Anterior cingulate cortex (tissue), 58 donors: ENCODE results near the gene CCR5AS.
"Not testable (repeated sequence)": the region's sequence is repeated elsewhere in the genome, so short reads cannot be mapped to it uniquely, and the experiment has no call there.

Experiments used
- DNase-seq, 58 donors: peaks; one replicate each; lab custom pipeline; 2025; lab: John Stamatoyannopoulos, UW

The CCR5AS gene

GRCh38 chr3:46406788-46407611, at the start of gene CCR5AS, which contains the start of gene CCRL2:
TSS of gene CCR5AS (minus strand) at chr3:46407066.
TSS of gene CCRL2 (plus strand) at chr3:46407259. CDS start at chr3:46408080, 821 bp downstream.
- peak in 11 of 58 donors; percentile 7 to 44 (median 15) for DNase-seq

GRCh38 chr3:46456118-46456517, 49.3 kb upstream of the CCR5AS start:
- DNase-seq = no peak

GRCh38 chr3:46455231-46456115, 48.6 kb upstream of the CCR5AS start:
- no peak for DNase-seq

GRCh38 chr3:46454606-46455005, 47.7 kb upstream of the CCR5AS start:
- no peak for DNase-seq

GRCh38 chr3:46454209-46454595, 47.3 kb upstream of the CCR5AS start:
- no peak for DNase-seq

GRCh38 chr3:46453526-46454208, 46.8 kb upstream of the CCR5AS start:
- no peak for DNase-seq

- no peak for DNase-seq
Measured at GRCh38 chr3:46449755-46450552, 43.1 kb upstream of the CCR5AS start.

GRCh38 chr3:46448721-46449120, 41.9 kb upstream of the CCR5AS start:
- no peak for DNase-seq

GRCh38 chr3:46447228-46447985, 40.5 kb upstream of the CCR5AS start:
- no peak for DNase-seq

GRCh38 chr3:46442576-46443530, 36.0 kb upstream of the CCR5AS start:
- DNase-seq = peak in 8 of 58 donors; percentile 3 to 61 (median 15)

- no peak for DNase-seq
Measured at GRCh38 chr3:46440531-46441294, 33.8 kb upstream of the CCR5AS start.

GRCh38 chr3:46438831-46439230, 32.0 kb upstream of the CCR5AS start:
- DNase-seq = peak in 14 of 58 donors; percentile 2 to 57 (median 16)

GRCh38 chr3:46435081-46435726, 28.3 kb upstream of the CCR5AS start:
- DNase-seq = no peak

- DNase-seq = no peak
Measured at GRCh38 chr3:46433841-46434240, 27.0 kb upstream of the CCR5AS start.

- DNase-seq = not testable (repeated sequence)
Measured at GRCh38 chr3:46433118-46433517, 26.3 kb upstream of the CCR5AS start.

GRCh38 chr3:46431905-46432304, 25.0 kb upstream of the CCR5AS start:
- not testable (repeated sequence) for DNase-seq

- not testable (repeated sequence) for DNase-seq
Measured at GRCh38 chr3:46430879-46431278, 24.0 kb upstream of the CCR5AS start.
